Testis (tissue), 3 donors: ENCODE results near the gene GDPD5. TPM values are rescaled to one million over a fixed set of nuclear protein-coding genes. Genes with fewer than 3 reads are reported as not detected.
A peak's percentile ranks its signal among the peaks of the same experiment; 100 is the strongest.

Experiments
- DNase-seq: peaks from one replicate; pipeline ENCODE4 v3.0.0-alpha.2; 2019
- H3K27ac ChIP-seq, 2 donors: fragments of 200-600 bp; sonication (generic); one replicate each; pipeline ENCODE4 v1.5.1; 2019
- H3K27me3 ChIP-seq: fragments of 200-600 bp; sonication (generic); one replicate; pipeline ENCODE4 v1.5.1; 2019
- H3K36me3 ChIP-seq: fragments of 200-600 bp; sonication (generic); one replicate; pipeline ENCODE4 v1.5.1; 2017; ENCODE audit warnings: low read depth; ENCODE audit errors: missing control alignments
- H3K4me1 ChIP-seq: fragments of 200-600 bp; sonication (generic); one replicate; pipeline ENCODE4 v1.5.1; 2019
- H3K4me3 ChIP-seq, 2 donors: fragments of 200-600 bp; sonication (generic); one replicate each; pipeline ENCODE4 v1.5.1; 2017 to 2019
- H3K9me3 ChIP-seq: fragments of 200-600 bp; sonication (generic); one replicate; pipeline ENCODE4 v1.5.1; 2017
- CTCF ChIP-seq, 3 experiments: fragments of 450-650 bp in 2 of 3; fragments of 200-600 bp in 1 of 3; sonication (generic) in 1 of 3; IDR thresholded peaks; one replicate each; pipeline ENCODE4 v1.5.1; 2016 to 2019; ENCODE audit warnings: antibody characterized with exemption in 3 of 3, mild to moderate bottlenecking in 2 of 3, moderate library complexity in 1 of 3
- POLR2A ChIP-seq: fragments of 450-650 bp; IDR thresholded peaks from one replicate; pipeline ENCODE4 v1.6.1; 2017; ENCODE audit warnings: antibody characterized with exemption, mild to moderate bottlenecking, moderate library complexity
- WGBS, 2 donors: methylation state at CpG; one replicate each; pipeline ENCODE4 v1.1.5; 2018; 5-methylcytosine and 5-hydroxymethylcytosine counted together
- intact Hi-C: fragments of 100-400 bp; cut with DNase I; formaldehyde crosslinking; loops from one replicate; pipeline ENCODE4 v1.15.1; 2023; ENCODE audit warnings: low total_unique reads
- polyA plus RNA-seq: library from polyadenylated mRNA; stranded (reverse); fragments of 350-450 nt; fragmentation: Illumina TruSeq; extraction: RNeasy Lipid Tissue Mini Kit (QIAGEN cat#74804); gene quantifications from one replicate; pipeline ENCODE4 v1.2.3, GENCODE V29; 2014; ENCODE audit warnings: low read depth, low replicate concordance; ENCODE audit not compliant: insufficient read depth
- total RNA-seq, 2 donors: library from RNA; depleted of rRNA; stranded (reverse); fragments of >200 nt; gene quantifications; one replicate each; pipeline ENCODE4 v1.2.3, GENCODE V29; 2016

Gene GDPD5
- total and polyA plus RNA-seq, 3 donors from 2014 or later, result 43.3 to 99.5 (median 65.8) TPM

GRCh38 chr11:75389925-75390324 is 135.8 kb downstream of the GDPD5 start:
- Histone ChIP-seq H3K4me3 (no peak overlapping the region), H3K27me3 (no peaks in the 10 kb centered on the region), H3K27ac (no peak overlapping the region), H3K36me3 (no peaks in the 10 kb centered on the region), H3K4me1 (peaks cover 6% of the 10 kb centered on the region), H3K9me3 (no peaks in the 10 kb centered on the region)
- DNase-seq, result no peak
- TF ChIP-seq POLR2A (no peak), CTCF (IDR thresholded peaks at IDR 0.05) (no peak)
- WGBS, 2 donors, result 72 to 80% methylated on average over 7 of the region's 7 CpGs
- intact Hi-C loops, result loop anchor here (10.0 kb wide), 2 partner anchors 55 to 105 kb away; no protein-coding TSS in a partner anchor

GRCh38 chr11:75389276-75389605 is 136.5 kb downstream of the GDPD5 start:
- no peaks in the 10 kb centered on the region for H3K27me3 ChIP-seq
- H3K9me3 ChIP-seq, result no peaks in the 10 kb centered on the region
- WGBS, 2 donors, result 58 to 64% methylated on average over 11 of the region's 11 CpGs
- no peaks in the 10 kb centered on the region for H3K36me3 ChIP-seq
- TF ChIP-seq CTCF (IDR thresholded peaks at IDR 0.05) (no peak), POLR2A (no peak)
- intact Hi-C loops, result loop anchor here (10.0 kb wide), 2 partner anchors 54 to 104 kb away; no protein-coding TSS in a partner anchor
- no peak overlapping the region for H3K27ac ChIP-seq
- H3K4me1 ChIP-seq, result peaks cover 6% of the 10 kb centered on the region
- H3K4me3 ChIP-seq, result no peak overlapping the region
- DNase-seq, result no peak

- DNase-seq, result peak; percentile 82
- Histone ChIP-seq H3K9me3 (no peaks in the 10 kb centered on the region), H3K27ac (no peak overlapping the region), H3K27me3 (no peaks in the 10 kb centered on the region), H3K36me3 (no peaks in the 10 kb centered on the region), H3K4me3 (no peak overlapping the region), H3K4me1 (peaks cover 6% of the 10 kb centered on the region)
- TF ChIP-seq POLR2A (no peak), CTCF (IDR thresholded peaks at IDR 0.05) (peak; percentile 73 to 87 (median 82))
- intact Hi-C loops, result loop anchor here (10.0 kb wide), 2 partner anchors 54 to 104 kb away; no protein-coding TSS in a partner anchor
- WGBS, 2 donors, result 19 to 21% methylated on average over 9 of the region's 9 CpGs
These were observed 137.1 kb downstream of the GDPD5 start for GRCh38 chr11:75388386-75389275.

GRCh38 chr11:75387736-75388294 is 137.9 kb downstream of the GDPD5 start:
- TF ChIP-seq POLR2A (no peak), CTCF (IDR thresholded peaks at IDR 0.05) (no peak)
- WGBS, 2 donors, result 62 to 76% methylated on average over 3 of the region's 3 CpGs
- intact Hi-C loops, result loop anchor here (10.0 kb wide), 2 partner anchors 53 to 103 kb away; no protein-coding TSS in a partner anchor
- Histone ChIP-seq H3K4me1 (peaks cover 6% of the 10 kb centered on the region), H3K4me3 (no peak overlapping the region), H3K36me3 (no peaks in the 10 kb centered on the region), H3K27ac (no peak overlapping the region), H3K9me3 (no peaks in the 10 kb centered on the region), H3K27me3 (no peaks in the 10 kb centered on the region)
- DNase-seq, result no peak
